A549 (cell line): ENCODE results near the gene KIF3A. TPM values are rescaled to one million over a fixed set of nuclear protein-coding genes. Genes with fewer than 3 reads are reported as not detected.

Experiments
- ATAC-seq, 2 experiments: fragments of 200-7000 bp in 1 of 2; fragments of >200 bp in 1 of 2; cut with Nextera tagmentation in 1 of 2; cut with Tn5 transposase in 1 of 2; 3 replicates each; pipeline versions ENCODE4 v1.8.0 to v1.9.1; 2018 to 2020; ENCODE audit warnings: mild to moderate bottlenecking in 1 of 2, moderate library complexity in 1 of 2
- CTCF ChIA-PET: fragments of 300-600 bp; sonication (Branson Sonifier 250); formaldehyde crosslinking; extraction: SDS; loops from one replicate; lab custom pipeline; 2021; ENCODE audit warnings: antibody characterized with exemption, inconsistent platforms; lab: Yijun Ruan, JAX
- POLR2A ChIA-PET: fragments of 350-600 bp; formaldehyde crosslinking; extraction: SDS; loops from one replicate; lab custom pipeline; 2021; ENCODE audit warnings: antibody characterized with exemption, inconsistent platforms; lab: Yijun Ruan, JAX
- DNase-seq, 2 experiments: peaks; one replicate each; pipeline versions ENCODE4 v3.0.0 to v3.0.0-alpha.2; 2011 to 2016; ENCODE audit warnings: low read depth in 1 of 2, low spot score in 1 of 2
- FAIRE-seq: peaks from 2 replicates; lab custom pipeline; 2011; peaks lifted over from hg19 to GRCh38; lab: Jason Lieb, UNC
- H3K27ac ChIP-seq, 2 experiments: fragments of >200 bp; sonication (Bioruptor Twin); formaldehyde crosslinking; 3 replicates each; pipeline ENCODE4 v1.5.1; 2016 to 2017
- H3K4me1 ChIP-seq: fragments of >200 bp; sonication (Bioruptor Twin); formaldehyde crosslinking; 3 replicates; pipeline ENCODE4 v1.6.1; 2016
- H3K4me2 ChIP-seq: fragments of >200 bp; sonication (Bioruptor Twin); formaldehyde crosslinking; 3 replicates; pipeline ENCODE4 v1.6.1; 2016
- H3K4me3 ChIP-seq: fragments of >200 bp; sonication (Bioruptor Twin); formaldehyde crosslinking; 3 replicates; pipeline ENCODE4 v1.5.1; 2016
- H3K9me3 ChIP-seq: fragments of >200 bp; sonication (Bioruptor Twin); formaldehyde crosslinking; 3 replicates; pipeline ENCODE4 v1.6.1; 2016
- EP300 ChIP-seq, 2 experiments: fragments of >200 bp; sonication (Bioruptor Twin); formaldehyde crosslinking; IDR thresholded peaks; 2 replicates in 1 of 2; 3 replicates in 1 of 2; pipeline ENCODE4 v1.6.1; 2016 to 2017
- ESRRA ChIP-seq: fragments of 150-350 bp; IDR thresholded peaks from 2 replicates; pipeline ENCODE4 v1.6.1; 2014; ENCODE audit warnings: mild to moderate bottlenecking, low read length, borderline replicate concordance
- FOSB ChIP-seq: fragments of 250-450 bp; sonication (Bioruptor Pico); IDR thresholded peaks from 2 replicates; pipeline ENCODE4 v1.5.0; 2020; ENCODE audit warnings: mild to moderate bottlenecking, moderate library complexity
- FOXS1 ChIP-seq: fragments of 250-450 bp; sonication (Bioruptor Pico); IDR thresholded peaks from 2 replicates; pipeline ENCODE4 v1.5.0; 2020; ENCODE audit warnings: mild to moderate bottlenecking, moderate library complexity
- HEYL ChIP-seq: fragments of 250-450 bp; sonication (Bioruptor Pico); IDR thresholded peaks from 2 replicates; pipeline ENCODE4 v1.8.0; 2021; ENCODE audit warnings: mild to moderate bottlenecking, moderate library complexity
- HMGXB4 ChIP-seq: fragments of 250-450 bp; sonication (Bioruptor Pico); IDR thresholded peaks from 2 replicates; pipeline ENCODE4 v1.5.0; 2021; ENCODE audit warnings: mild to moderate bottlenecking, moderate library complexity, borderline replicate concordance
- HOXB5 ChIP-seq: fragments of 250-450 bp; sonication (Bioruptor Pico); IDR thresholded peaks from 2 replicates; pipeline ENCODE4 v1.5.0; 2020; ENCODE audit warnings: mild to moderate bottlenecking, moderate library complexity
- JUN ChIP-seq, 2 experiments: fragments of >200 bp; sonication (Bioruptor Twin); formaldehyde crosslinking; IDR thresholded peaks; 2 replicates in 1 of 2; 3 replicates in 1 of 2; pipeline ENCODE4 v1.6.1; 2016 to 2017
- MAFK ChIP-seq: fragments of 450-650 bp; IDR thresholded peaks from 2 replicates; pipeline ENCODE4 v1.6.1; 2014; ENCODE audit not compliant: partially characterized antibody
- MAX ChIP-seq: IDR thresholded peaks from 2 replicates; pipeline ENCODE4 v1.6.1; 2012
- MAZ ChIP-seq: fragments of 150-350 bp; IDR thresholded peaks from 2 replicates; pipeline ENCODE4 v1.6.1; 2014; ENCODE audit warnings: antibody characterized with exemption, low read depth, low read length, borderline replicate concordance
- NFE2L2 ChIP-seq: fragments of 150-350 bp; conservative IDR thresholded peaks from 2 replicates; pipeline ENCODE4 v1.6.1; 2014; ENCODE audit warnings: low read length
- NPAS2 ChIP-seq: fragments of 250-450 bp; sonication (Bioruptor Pico); IDR thresholded peaks from 2 replicates; pipeline ENCODE4 v1.8.0; 2022; ENCODE audit warnings: mild to moderate bottlenecking, moderate library complexity, borderline replicate concordance
- POLR2A ChIP-seq: IDR thresholded peaks from 2 replicates; pipeline ENCODE4 v1.6.1; 2012; ENCODE audit warnings: mild to moderate bottlenecking, low read length
- RAD21 ChIP-seq, 2 experiments: fragments of >200 bp in 1 of 2; sonication (Bioruptor Twin) in 1 of 2; formaldehyde crosslinking in 1 of 2; IDR thresholded peaks in 1 of 2; conservative IDR thresholded peaks in 1 of 2; 2 replicates in 1 of 2; 3 replicates in 1 of 2; pipeline ENCODE4 v1.6.1; 2012 to 2018; ENCODE audit warnings: inconsistent platforms in 1 of 2
- RARB ChIP-seq: fragments of 250-450 bp; sonication (Bioruptor Pico); IDR thresholded peaks from 2 replicates; pipeline ENCODE4 v1.8.0; 2021; ENCODE audit warnings: mild to moderate bottlenecking, moderate library complexity
- RCOR1 ChIP-seq: fragments of 150-350 bp; IDR thresholded peaks from 2 replicates; pipeline ENCODE4 v1.6.1; 2014; ENCODE audit warnings: antibody characterized with exemption, low read length, low read depth
- RNF2 ChIP-seq: fragments of 200-600 bp; sonication (generic); IDR thresholded peaks from 2 replicates; pipeline ENCODE4 v1.6.1; 2016; ENCODE audit warnings: low read depth, mild to moderate bottlenecking, antibody characterized with exemption, moderate library complexity, borderline replicate concordance
- SREBF2 ChIP-seq: fragments of 450-650 bp; IDR thresholded peaks from 2 replicates; pipeline ENCODE4 v1.6.1; 2014; ENCODE audit warnings: mild to moderate bottlenecking, moderate library complexity
- TFCP2L1 ChIP-seq: fragments of 250-450 bp; sonication (Bioruptor Pico); IDR thresholded peaks from 2 replicates; pipeline ENCODE4 v1.5.0; 2021; ENCODE audit warnings: mild to moderate bottlenecking
- TP53 ChIP-seq: fragments of 250-450 bp; sonication (Bioruptor Pico); IDR thresholded peaks from 2 replicates; pipeline ENCODE4 v1.5.0; 2021; ENCODE audit warnings: mild to moderate bottlenecking, moderate library complexity
- ZFP36 ChIP-seq: fragments of 450-650 bp; IDR thresholded peaks from 2 replicates; pipeline ENCODE4 v1.6.1; 2014; ENCODE audit warnings: borderline replicate concordance; ENCODE audit not compliant: partially characterized antibody
- ZNF302 ChIP-seq: fragments of 250-450 bp; sonication (Bioruptor Pico); IDR thresholded peaks from 2 replicates; pipeline ENCODE4 v1.9.0; 2021; ENCODE audit warnings: inconsistent platforms, mild to moderate bottlenecking, moderate library complexity
- WGBS: methylation state at CpG from one replicate; pipeline ENCODE4 v1.1.6; 2017; ENCODE audit errors: missing lambda C conversion rate; 5-methylcytosine and 5-hydroxymethylcytosine counted together
- polyA plus RNA-seq, 4 experiments: library from polyadenylated mRNA; depleted of rRNA in 3 of 4; stranded (reverse); fragments of >200 nt; fragmentation: RNase III in 1 of 4; extraction: RNeasy Plus Mini Kit Qiagen cat#74134 plus additional on column Dnase treatment in 1 of 4; gene quantifications; 2 replicates in 3 of 4; 3 replicates in 1 of 4; pipeline ENCODE4 v1.2.3, GENCODE V29; 2011 to 2017
- TF ChIP-seq, protein P1 (sequence below): fragments of >200 bp; sonication (Bioruptor Twin); formaldehyde crosslinking; IDR thresholded peaks from 2 replicates; pipeline ENCODE4 v1.6.1; 2016

KIF3A gene
- polyA plus RNA-seq, 2 of the 4 experiments (the other 2 are of a cell fraction): 12.8 to 20.5 TPM

DNA sequence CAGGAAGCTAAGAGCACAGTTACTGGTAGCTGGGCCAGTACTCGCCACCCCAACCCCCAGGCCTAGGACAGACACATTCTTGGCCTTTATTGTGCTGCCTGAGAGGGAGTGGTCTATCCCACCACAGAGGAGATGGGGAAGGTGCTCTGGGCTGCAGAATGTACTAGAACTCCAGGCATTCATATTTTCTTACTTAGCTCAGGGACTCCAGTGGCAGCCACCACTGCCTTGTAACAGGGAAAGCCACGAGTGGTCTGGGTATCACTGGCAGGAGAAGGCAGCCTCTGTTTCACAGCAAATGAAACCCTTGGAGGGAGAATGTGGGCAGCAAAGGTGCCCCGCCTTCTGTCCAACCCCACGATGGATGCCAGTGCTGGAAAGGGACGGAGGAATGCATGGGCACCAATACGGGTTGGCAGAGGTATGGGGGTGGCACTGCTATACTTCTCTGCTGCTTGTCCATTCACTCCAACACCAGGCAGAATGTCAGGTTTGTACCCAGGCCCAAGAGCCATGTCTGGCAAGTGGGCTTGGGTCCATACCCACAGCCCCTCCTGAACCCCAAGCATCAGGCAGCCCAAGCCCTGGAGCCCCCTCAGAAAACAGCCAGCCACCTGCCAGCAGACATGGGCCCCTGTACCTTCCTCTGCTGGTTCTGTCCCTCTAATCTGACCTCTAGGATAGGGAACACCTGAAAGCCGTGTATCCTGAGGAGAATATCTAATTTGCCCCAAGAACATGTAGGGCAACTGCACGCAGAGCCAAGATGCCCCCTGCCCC lies 35.1 kb upstream of the KIF3A start (continued):
- no peak for TF ChIP-seq FOXS1 (CRISPR knock-in tag)
- TF ChIP-seq RNF2: no peak
- TF ChIP-seq HOXB5: no peak
- TF ChIP-seq NFE2L2: no peak

GRCh38 chr5:132771503-132771998 lies 34.2 kb upstream of the KIF3A start:
- POLR2A ChIA-PET: no interaction called here
- H3K4me3 ChIP-seq: no peak overlapping the region
- H3K9me3 ChIP-seq: no peaks in the 10 kb centered on the region
- CTCF ChIA-PET: interaction anchor here (1.2 to 1.5 kb wide), 2 partner anchors 9 to 17 kb away, joined by 3 read pairs; no protein-coding TSS in a partner anchor
- H3K4me1 ChIP-seq: peaks cover 7% of the 10 kb centered on the region
- DNase-seq (peak in 1 of 2 experiments; percentile 17), ATAC-seq (no peak), FAIRE-seq (no peak)
- H3K27ac ChIP-seq: no peak overlapping the region
- WGBS: 88% methylated on average over 7 of the region's 8 CpGs
- TF ChIP-seq EP300 (IDR thresholded peaks at IDR 0.05): no peak
- TF ChIP-seq FOXS1 (CRISPR knock-in tag): no peak
- no peak for TF ChIP-seq TP53 (CRISPR knock-in tag)
- TF ChIP-seq MAFK: no peak
- no peak for TF ChIP-seq POLR2A
- TF ChIP-seq RCOR1: no peak
- no peak for TF ChIP-seq RARB (CRISPR knock-in tag)
- no peak for TF ChIP-seq ESRRA
- TF ChIP-seq RNF2: no peak
- TF ChIP-seq MAZ: no peak
- TF ChIP-seq JUN (IDR thresholded peaks at IDR 0.05): no peak
- H3K4me2 ChIP-seq: no peak overlapping the region

DNA sequence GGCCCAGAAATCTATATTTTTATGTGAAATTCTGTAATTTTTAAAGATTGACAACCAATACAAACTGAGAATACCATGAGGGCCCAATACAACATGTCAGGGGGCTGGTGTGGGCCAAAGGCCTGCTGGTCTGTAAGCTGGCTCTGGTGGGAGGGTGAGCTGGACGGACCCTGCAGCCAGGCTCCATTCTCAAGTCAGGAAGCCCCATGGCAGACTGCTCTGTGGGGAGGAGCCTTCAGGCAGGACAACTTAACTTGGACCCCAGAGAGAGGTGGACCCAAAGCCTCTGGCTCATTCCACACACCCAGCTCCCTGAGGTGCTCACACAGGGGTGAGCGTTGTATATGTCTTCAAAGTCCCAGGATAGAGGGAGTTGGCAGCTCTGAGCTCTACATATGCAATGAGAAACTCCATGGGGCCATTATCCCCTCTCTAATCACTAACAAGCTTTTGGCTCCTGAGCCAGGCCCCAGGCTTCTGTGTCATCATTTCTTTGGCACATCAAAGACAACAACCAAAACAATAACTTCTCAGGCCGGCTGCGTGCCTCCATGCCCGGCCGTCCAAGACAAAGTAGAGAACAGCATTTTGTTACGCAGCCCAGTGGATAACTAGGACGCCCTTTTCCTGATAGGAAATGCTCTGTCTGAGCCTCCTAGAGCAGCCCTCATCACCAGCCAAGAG lies 33.3 kb upstream of the KIF3A start:
- CTCF ChIA-PET: interaction anchor here (0.7 to 1.5 kb wide), 2 partner anchors 16 to 55 kb away, joined by 3 read pairs; no protein-coding TSS in a partner anchor

GRCh38 chr5:132768485-132768868 lies 31.1 kb upstream of the KIF3A start:
- POLR2A ChIA-PET: no interaction called here
- no peak overlapping the region for H3K4me2 ChIP-seq
- CTCF ChIA-PET: interaction anchor here (0.9 to 4.9 kb wide), 4 partner anchors 21 to 382 kb away, joined by 3 to 23 read pairs (median 3); partner anchors contain the start of gene CCNI2
- FAIRE-seq: no peak
- TF ChIP-seq POLR2A: no peak
- TF ChIP-seq, protein P1, sequence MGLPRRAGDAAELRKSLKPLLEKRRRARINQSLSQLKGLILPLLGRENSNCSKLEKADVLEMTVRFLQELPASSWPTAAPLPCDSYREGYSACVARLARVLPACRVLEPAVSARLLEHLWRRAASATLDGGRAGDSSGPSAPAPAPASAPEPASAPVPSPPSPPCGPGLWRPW: no peak
- no peak for TF ChIP-seq HEYL (CRISPR knock-in tag)
- no peak for TF ChIP-seq FOSB (CRISPR knock-in tag)
- no peak for TF ChIP-seq JUN (IDR thresholded peaks at IDR 0.05)
- TF ChIP-seq SREBF2: no peak
- TF ChIP-seq MAX: no peak
- TF ChIP-seq MAFK: no peak
- no peak for TF ChIP-seq TFCP2L1
- no peak for TF ChIP-seq ZFP36
- TF ChIP-seq ZNF302 (CRISPR knock-in tag): no peak
- no peak for TF ChIP-seq EP300 (IDR thresholded peaks at IDR 0.05)
- TF ChIP-seq HMGXB4 (CRISPR knock-in tag): no peak
- no peak for TF ChIP-seq RAD21 (conservative IDR thresholded peaks at IDR 0.05 in 1 of 2, IDR thresholded peaks at IDR 0.05 in 1 of 2)
- no peak for TF ChIP-seq NFE2L2
- H3K9me3 ChIP-seq: no peaks in the 10 kb centered on the region
- no peak for DNase-seq
- WGBS: 84% methylated on average over 3 of the region's 3 CpGs
- H3K27ac ChIP-seq: no peak overlapping the region
- no peak for ATAC-seq
- no peaks in the 10 kb centered on the region for H3K4me1 ChIP-seq
- H3K4me3 ChIP-seq: no peak overlapping the region

More for the DNA sequence above, 33.3 kb upstream of the KIF3A start:
- DNase-seq: no peak
- Histone ChIP-seq H3K27ac (no peak overlapping the region), H3K9me3 (no peaks in the 10 kb centered on the region), H3K4me2 (no peak overlapping the region), H3K4me3 (no peak overlapping the region), H3K4me1 (peaks cover 2% of the 10 kb centered on the region; the same call in 2 of the 3 replicates)
- 96% methylated on average over 8 of the region's 8 CpGs for WGBS
- POLR2A ChIA-PET: no interaction called here
- TF ChIP-seq MAFK: no peak
- no peak for TF ChIP-seq RAD21 (conservative IDR thresholded peaks at IDR 0.05 in 1 of 2, IDR thresholded peaks at IDR 0.05 in 1 of 2)
- no peak for TF ChIP-seq EP300 (IDR thresholded peaks at IDR 0.05)
- no peak for TF ChIP-seq NPAS2 (CRISPR knock-in tag)
- no peak for FAIRE-seq
- no peak for ATAC-seq
